Measurements from ENCODE around the gene PIBF1. TPM values are rescaled to one million over a fixed set of nuclear protein-coding genes. Genes with fewer than 3 reads are reported as not detected.

The PIBF1 gene
- total and polyA plus RNA-seq, 10 of the 15 experiments (the other 5 are each of a cell fraction or from before 2014, with no cell fraction given), result 6.4 to 24.5 (median 11.1) TPM

DNA sequence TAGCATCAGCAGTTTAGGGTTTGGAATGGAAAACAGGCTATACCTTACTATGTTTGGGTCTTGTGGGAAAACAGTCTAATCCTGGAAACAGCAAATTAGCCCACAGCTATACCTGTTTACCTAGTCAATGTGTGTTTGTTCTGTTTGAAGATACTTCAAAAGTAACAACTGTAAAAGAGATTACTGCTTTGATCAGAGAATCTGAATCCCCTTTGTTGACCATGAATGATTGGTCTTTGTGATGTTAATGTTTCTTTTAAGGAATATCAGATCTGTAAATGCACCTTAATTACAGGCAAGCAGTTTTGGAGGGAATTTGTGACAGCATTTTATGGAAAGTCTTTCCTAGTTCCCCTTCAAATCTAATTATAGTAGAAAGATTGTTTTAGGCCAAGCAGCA is 256.1 kb downstream of the PIBF1 start:
- no peak for TF ChIP-seq RAD21 (IDR thresholded peaks at IDR 0.05; ENCODE audit: insufficient read depth, low read depth, low read length)
- TF ChIP-seq, protein P1, sequence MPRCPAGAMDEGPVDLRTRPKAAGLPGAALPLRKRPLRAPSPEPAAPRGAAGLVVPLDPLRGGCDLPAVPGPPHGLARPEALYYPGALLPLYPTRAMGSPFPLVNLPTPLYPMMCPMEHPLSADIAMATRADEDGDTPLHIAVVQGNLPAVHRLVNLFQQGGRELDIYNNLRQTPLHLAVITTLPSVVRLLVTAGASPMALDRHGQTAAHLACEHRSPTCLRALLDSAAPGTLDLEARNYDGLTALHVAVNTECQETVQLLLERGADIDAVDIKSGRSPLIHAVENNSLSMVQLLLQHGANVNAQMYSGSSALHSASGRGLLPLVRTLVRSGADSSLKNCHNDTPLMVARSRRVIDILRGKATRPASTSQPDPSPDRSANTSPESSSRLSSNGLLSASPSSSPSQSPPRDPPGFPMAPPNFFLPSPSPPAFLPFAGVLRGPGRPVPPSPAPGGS (IDR thresholded peaks at IDR 0.05; ENCODE audit: borderline replicate concordance, insufficient read depth, low read depth, low read length, poor library complexity, severe bottlenecking), result no peak
- TF ChIP-seq ZNF622 (IDR thresholded peaks at IDR 0.05), result no peak
- TF ChIP-seq, protein P2, sequence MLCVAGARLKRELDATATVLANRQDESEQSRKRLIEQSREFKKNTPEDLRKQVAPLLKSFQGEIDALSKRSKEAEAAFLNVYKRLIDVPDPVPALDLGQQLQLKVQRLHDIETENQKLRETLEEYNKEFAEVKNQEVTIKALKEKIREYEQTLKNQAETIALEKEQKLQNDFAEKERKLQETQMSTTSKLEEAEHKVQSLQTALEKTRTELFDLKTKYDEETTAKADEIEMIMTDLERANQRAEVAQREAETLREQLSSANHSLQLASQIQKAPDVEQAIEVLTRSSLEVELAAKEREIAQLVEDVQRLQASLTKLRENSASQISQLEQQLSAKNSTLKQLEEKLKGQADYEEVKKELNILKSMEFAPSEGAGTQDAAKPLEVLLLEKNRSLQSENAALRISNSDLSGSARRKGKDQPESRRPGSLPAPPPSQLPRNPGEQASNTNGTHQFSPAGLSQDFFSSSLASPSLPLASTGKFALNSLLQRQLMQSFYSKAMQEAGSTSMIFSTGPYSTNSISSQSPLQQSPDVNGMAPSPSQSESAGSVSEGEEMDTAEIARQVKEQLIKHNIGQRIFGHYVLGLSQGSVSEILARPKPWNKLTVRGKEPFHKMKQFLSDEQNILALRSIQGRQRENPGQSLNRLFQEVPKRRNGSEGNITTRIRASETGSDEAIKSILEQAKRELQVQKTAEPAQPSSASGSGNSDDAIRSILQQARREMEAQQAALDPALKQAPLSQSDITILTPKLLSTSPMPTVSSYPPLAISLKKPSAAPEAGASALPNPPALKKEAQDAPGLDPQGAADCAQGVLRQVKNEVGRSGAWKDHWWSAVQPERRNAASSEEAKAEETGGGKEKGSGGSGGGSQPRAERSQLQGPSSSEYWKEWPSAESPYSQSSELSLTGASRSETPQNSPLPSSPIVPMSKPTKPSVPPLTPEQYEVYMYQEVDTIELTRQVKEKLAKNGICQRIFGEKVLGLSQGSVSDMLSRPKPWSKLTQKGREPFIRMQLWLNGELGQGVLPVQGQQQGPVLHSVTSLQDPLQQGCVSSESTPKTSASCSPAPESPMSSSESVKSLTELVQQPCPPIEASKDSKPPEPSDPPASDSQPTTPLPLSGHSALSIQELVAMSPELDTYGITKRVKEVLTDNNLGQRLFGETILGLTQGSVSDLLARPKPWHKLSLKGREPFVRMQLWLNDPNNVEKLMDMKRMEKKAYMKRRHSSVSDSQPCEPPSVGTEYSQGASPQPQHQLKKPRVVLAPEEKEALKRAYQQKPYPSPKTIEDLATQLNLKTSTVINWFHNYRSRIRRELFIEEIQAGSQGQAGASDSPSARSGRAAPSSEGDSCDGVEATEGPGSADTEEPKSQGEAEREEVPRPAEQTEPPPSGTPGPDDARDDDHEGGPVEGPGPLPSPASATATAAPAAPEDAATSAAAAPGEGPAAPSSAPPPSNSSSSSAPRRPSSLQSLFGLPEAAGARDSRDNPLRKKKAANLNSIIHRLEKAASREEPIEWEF (IDR thresholded peaks at IDR 0.05; ENCODE audit: insufficient replicate concordance, low read depth, low read length), result no peak
- TF ChIP-seq CBFB (IDR thresholded peaks at IDR 0.05; ENCODE audit: low read depth), result no peak
- TF ChIP-seq, protein P3, sequence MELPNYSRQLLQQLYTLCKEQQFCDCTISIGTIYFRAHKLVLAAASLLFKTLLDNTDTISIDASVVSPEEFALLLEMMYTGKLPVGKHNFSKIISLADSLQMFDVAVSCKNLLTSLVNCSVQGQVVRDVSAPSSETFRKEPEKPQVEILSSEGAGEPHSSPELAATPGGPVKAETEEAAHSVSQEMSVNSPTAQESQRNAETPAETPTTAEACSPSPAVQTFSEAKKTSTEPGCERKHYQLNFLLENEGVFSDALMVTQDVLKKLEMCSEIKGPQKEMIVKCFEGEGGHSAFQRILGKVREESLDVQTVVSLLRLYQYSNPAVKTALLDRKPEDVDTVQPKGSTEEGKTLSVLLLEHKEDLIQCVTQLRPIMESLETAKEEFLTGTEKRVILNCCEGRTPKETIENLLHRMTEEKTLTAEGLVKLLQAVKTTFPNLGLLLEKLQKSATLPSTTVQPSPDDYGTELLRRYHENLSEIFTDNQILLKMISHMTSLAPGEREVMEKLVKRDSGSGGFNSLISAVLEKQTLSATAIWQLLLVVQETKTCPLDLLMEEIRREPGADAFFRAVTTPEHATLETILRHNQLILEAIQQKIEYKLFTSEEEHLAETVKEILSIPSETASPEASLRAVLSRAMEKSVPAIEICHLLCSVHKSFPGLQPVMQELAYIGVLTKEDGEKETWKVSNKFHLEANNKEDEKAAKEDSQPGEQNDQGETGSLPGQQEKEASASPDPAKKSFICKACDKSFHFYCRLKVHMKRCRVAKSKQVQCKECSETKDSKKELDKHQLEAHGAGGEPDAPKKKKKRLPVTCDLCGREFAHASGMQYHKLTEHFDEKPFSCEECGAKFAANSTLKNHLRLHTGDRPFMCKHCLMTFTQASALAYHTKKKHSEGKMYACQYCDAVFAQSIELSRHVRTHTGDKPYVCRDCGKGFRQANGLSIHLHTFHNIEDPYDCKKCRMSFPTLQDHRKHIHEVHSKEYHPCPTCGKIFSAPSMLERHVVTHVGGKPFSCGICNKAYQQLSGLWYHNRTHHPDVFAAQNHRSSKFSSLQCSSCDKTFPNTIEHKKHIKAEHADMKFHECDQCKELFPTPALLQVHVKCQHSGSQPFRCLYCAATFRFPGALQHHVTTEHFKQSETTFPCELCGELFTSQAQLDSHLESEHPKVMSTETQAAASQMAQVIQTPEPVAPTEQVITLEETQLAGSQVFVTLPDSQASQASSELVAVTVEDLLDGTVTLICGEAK (IDR thresholded peaks at IDR 0.05; ENCODE audit: borderline replicate concordance), result no peak
- no peak for TF ChIP-seq ESRRA (IDR thresholded peaks at IDR 0.05; ENCODE audit: low read length)
- no peak for TF ChIP-seq MEF2B (IDR thresholded peaks at IDR 0.05; ENCODE audit: partially characterized antibody, poor library complexity, severe bottlenecking)
- no peak for TF ChIP-seq TCF3 (IDR thresholded peaks at IDR 0.05; ENCODE audit: borderline replicate concordance, insufficient read depth, low read depth, low read length)
- no TSS peak for BruUV-seq (replicated peaks)
- DNase-seq (ENCODE audit: low read depth, low spot score), result no peak
- Histone ChIP-seq H3K4me2 (ENCODE audit: control insufficient read depth, insufficient read depth) (no peak overlapping the region), H3K9ac (ENCODE audit: control insufficient read depth, insufficient read depth, low read length) (no peak overlapping the region), H3K9me3 (replicated peaks; ENCODE audit: control insufficient read depth, insufficient read depth, low read length) (no peaks in the 10 kb centered on the region), H3K36me3 (ENCODE audit: control insufficient read depth in 2 of 2, insufficient read depth in 2 of 2, low read length in 1 of 2) (no peaks in the 10 kb centered on the region), H3K4me1 (ENCODE audit: control insufficient read depth, insufficient read depth, low read length) (no peaks in the 10 kb centered on the region), H2AFZ (ENCODE audit: control insufficient read depth, low read depth, low read length) (no peak overlapping the region), H3K4me3 (no peak overlapping the region), H3K27ac (ENCODE audit: control insufficient read depth, insufficient read depth) (no peak overlapping the region), H4K20me1 (ENCODE audit: control insufficient read depth, insufficient read depth) (no peaks in the 10 kb centered on the region), H3K79me2 (ENCODE audit: control insufficient read depth, insufficient read depth, low read length) (no peaks in the 10 kb centered on the region), H3K27me3 (replicated peaks in 1 of 2; ENCODE audit: control insufficient read depth in 2 of 2, insufficient read depth in 2 of 2, low read length in 1 of 2) (no peaks in the 10 kb centered on the region)
- FAIRE-seq, result no peak
- intact Hi-C loops (cut with micrococcal nuclease; ENCODE audit: unreplicated experiment) (no loop called here), in situ Hi-C loops (cut with MboI) (no loop called here)
- ChIA-PET RAD21 (ENCODE audit: unreplicated experiment) (no interaction called here), POLR2A (interaction anchor here (0.6 kb wide), 1 partner anchor 113 kb away, joined by 3 read pairs; no protein-coding TSS in a partner anchor), CTCF (no interaction called here), SMC1A (ENCODE audit: uncharacterized antibody, unreplicated experiment) (no interaction called here)
- ATAC-seq, result no peak

All from GM12878 (cell line).